GM19395 (cell line): ENCODE measurements around the gene RAD1.

Source experiments
- ATAC-seq: cut with Tn5 transposase; IDR thresholded peaks from one replicate; pipeline ENCODE4 v1.9.1; 2021; ENCODE audit warnings: mild to moderate bottlenecking, moderate library complexity; ENCODE audit not compliant: unreplicated experiment

Gene RAD1

GRCh38 chr5:34918025-34918424 is 2.7 kb upstream of the RAD1 start:
- ATAC-seq = no peak

GRCh38 chr5:34916518-34916917 is 1.2 kb upstream of the RAD1 start:
- no peak for ATAC-seq

- peak; percentile 20 for ATAC-seq
These were observed 520 bp upstream of the RAD1 start for GRCh38 chr5:34915856-34916192.

- ATAC-seq = peak; percentile 31
These were observed 599 bp downstream of the RAD1 start for GRCh38 chr5:34914671-34915138.

GRCh38 chr5:34913072-34913471 is 2.2 kb downstream of the RAD1 start:
- no peak for ATAC-seq

GRCh38 chr5:34905564-34905963 is 9.7 kb downstream of the RAD1 start:
- no peak for ATAC-seq

GRCh38 chr5:34903260-34903659 is 12.0 kb downstream of the RAD1 start:
- ATAC-seq = no peak

- ATAC-seq = no peak
These were observed 14.7 kb downstream of the RAD1 start for GRCh38 chr5:34900652-34901051.

GRCh38 chr5:34899066-34899465 is 16.2 kb downstream of the RAD1 start:
- ATAC-seq = no peak

GRCh38 chr5:34898258-34898895 is 16.9 kb downstream of the RAD1 start:
- ATAC-seq = peak; percentile 95

- ATAC-seq = no peak
These were observed 17.7 kb downstream of the RAD1 start for GRCh38 chr5:34897646-34898045.

- ATAC-seq = no peak
These were observed 19.5 kb downstream of the RAD1 start for GRCh38 chr5:34895641-34896419.

GRCh38 chr5:34894716-34895115 is 20.6 kb downstream of the RAD1 start:
- ATAC-seq = no peak

- no peak for ATAC-seq
These were observed 22.9 kb downstream of the RAD1 start for GRCh38 chr5:34892414-34892813.

- no peak for ATAC-seq
These were observed 23.3 kb downstream of the RAD1 start for GRCh38 chr5:34891981-34892380.

GRCh38 chr5:34889394-34889793 is 25.9 kb downstream of the RAD1 start:
- ATAC-seq = no peak

GRCh38 chr5:34886392-34887119 is 28.7 kb downstream of the RAD1 start:
- no peak for ATAC-seq

GRCh38 chr5:34881246-34881645 is 34.1 kb downstream of the RAD1 start:
- no peak for ATAC-seq

GRCh38 chr5:34876275-34876674 is 39.0 kb downstream of the RAD1 start:
- ATAC-seq = no peak

GRCh38 chr5:34870382-34870781 is 44.9 kb downstream of the RAD1 start:
- ATAC-seq = no peak

GRCh38 chr5:34869256-34869655 is 46.0 kb downstream of the RAD1 start:
- no peak for ATAC-seq

- no peak for ATAC-seq
These were observed 46.5 kb downstream of the RAD1 start for GRCh38 chr5:34868791-34869190.
